ENCODE results near the gene GPR153.

DNA sequence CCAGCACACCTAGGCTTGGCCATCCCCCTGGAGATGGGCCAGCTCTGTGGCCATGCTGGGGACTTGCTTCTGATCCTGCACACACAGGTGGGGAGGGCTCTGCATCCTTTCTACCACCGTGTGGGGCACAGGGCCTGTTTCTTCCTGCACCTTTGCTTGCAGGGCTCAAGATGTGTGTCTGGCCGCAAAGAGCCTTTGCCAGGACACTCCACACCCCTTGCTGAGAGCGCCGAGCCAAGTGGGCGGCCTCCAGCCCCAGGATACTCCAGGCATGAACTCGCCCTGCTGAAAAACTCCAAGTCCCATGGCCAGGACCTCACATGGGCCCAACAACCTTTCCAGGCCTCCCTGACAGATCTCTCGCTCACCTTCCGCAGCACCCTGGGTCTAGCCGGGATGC, 11.6 kb upstream of the GPR153 start:
- TF ChIP-seq, protein P1, sequence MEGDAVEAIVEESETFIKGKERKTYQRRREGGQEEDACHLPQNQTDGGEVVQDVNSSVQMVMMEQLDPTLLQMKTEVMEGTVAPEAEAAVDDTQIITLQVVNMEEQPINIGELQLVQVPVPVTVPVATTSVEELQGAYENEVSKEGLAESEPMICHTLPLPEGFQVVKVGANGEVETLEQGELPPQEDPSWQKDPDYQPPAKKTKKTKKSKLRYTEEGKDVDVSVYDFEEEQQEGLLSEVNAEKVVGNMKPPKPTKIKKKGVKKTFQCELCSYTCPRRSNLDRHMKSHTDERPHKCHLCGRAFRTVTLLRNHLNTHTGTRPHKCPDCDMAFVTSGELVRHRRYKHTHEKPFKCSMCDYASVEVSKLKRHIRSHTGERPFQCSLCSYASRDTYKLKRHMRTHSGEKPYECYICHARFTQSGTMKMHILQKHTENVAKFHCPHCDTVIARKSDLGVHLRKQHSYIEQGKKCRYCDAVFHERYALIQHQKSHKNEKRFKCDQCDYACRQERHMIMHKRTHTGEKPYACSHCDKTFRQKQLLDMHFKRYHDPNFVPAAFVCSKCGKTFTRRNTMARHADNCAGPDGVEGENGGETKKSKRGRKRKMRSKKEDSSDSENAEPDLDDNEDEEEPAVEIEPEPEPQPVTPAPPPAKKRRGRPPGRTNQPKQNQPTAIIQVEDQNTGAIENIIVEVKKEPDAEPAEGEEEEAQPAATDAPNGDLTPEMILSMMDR (conservative IDR thresholded peaks at IDR 0.05 in 1 of 2, IDR thresholded peaks at IDR 0.05 in 1 of 2; ENCODE audit: extremely low read depth in 1 of 2, insufficient read depth in 1 of 2, low read depth in 1 of 2, low read length in 2 of 2): no peak
- no peak for TF ChIP-seq EZH2 (IDR thresholded peaks at IDR 0.05; ENCODE audit: borderline replicate concordance, low read length)

Data from mammary epithelial cell (primary cell).